Measurements from ENCODE around the gene ARHGAP44.

DNA sequence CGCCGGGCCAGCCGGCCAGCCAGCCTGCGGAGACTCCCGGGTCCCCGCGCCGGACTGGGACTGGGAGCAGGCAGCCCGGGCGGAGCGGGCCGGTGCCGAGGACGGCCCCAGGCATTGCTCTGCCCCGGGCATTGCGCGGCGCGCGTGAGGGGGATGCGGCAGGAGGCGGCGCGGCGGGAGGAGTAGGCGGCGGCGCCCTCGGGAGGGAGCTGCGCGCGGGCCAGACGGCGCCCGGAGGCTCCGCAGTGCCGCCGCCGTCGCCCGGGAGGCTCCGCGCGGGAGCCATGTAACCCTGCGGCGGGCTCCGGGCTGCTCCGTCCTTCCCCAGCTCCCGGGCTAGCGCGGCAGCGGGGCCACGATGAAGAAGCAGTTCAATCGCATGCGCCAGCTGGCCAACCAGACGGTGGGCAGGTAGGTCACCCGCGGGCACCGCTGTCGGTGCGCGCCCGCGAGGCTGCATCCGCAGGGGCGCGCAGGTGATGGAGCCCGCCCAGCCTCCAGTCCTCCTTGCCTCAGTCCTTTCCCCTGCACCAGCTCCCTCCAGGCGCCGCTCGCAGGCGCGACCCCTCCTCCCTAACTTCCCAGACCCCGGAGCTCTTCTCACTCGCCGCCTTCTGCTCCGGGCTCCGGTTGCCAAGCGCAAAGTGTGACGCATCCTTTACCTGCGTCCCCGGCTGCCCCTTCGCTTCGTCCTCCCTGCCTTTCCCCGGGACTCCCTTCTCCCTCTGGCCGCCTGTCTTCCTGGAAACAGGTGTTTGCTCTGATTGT lies at the start of gene ARHGAP44:
- TF ChIP-seq, protein P1, sequence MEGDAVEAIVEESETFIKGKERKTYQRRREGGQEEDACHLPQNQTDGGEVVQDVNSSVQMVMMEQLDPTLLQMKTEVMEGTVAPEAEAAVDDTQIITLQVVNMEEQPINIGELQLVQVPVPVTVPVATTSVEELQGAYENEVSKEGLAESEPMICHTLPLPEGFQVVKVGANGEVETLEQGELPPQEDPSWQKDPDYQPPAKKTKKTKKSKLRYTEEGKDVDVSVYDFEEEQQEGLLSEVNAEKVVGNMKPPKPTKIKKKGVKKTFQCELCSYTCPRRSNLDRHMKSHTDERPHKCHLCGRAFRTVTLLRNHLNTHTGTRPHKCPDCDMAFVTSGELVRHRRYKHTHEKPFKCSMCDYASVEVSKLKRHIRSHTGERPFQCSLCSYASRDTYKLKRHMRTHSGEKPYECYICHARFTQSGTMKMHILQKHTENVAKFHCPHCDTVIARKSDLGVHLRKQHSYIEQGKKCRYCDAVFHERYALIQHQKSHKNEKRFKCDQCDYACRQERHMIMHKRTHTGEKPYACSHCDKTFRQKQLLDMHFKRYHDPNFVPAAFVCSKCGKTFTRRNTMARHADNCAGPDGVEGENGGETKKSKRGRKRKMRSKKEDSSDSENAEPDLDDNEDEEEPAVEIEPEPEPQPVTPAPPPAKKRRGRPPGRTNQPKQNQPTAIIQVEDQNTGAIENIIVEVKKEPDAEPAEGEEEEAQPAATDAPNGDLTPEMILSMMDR (tag by site-specific recombination; IDR thresholded peaks at IDR 0.05) = 0 out of 2 replicates have a peak, but pooled peaks have one; percentile 28
- TF ChIP-seq, protein P2, sequence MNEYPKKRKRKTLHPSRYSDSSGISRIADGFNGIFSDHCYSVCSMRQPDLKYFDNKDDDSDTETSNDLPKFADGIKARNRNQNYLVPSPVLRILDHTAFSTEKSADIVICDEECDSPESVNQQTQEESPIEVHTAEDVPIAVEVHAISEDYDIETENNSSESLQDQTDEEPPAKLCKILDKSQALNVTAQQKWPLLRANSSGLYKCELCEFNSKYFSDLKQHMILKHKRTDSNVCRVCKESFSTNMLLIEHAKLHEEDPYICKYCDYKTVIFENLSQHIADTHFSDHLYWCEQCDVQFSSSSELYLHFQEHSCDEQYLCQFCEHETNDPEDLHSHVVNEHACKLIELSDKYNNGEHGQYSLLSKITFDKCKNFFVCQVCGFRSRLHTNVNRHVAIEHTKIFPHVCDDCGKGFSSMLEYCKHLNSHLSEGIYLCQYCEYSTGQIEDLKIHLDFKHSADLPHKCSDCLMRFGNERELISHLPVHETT (tag by site-specific recombination; IDR thresholded peaks at IDR 0.05) = no peak
- no peak for TF ChIP-seq HOXC10 (CRISPR knock-in tag; IDR thresholded peaks at IDR 0.05)
- no peak for TF ChIP-seq ZNF707 (tag by site-specific recombination; IDR thresholded peaks at IDR 0.05)
- TF ChIP-seq, protein P3, sequence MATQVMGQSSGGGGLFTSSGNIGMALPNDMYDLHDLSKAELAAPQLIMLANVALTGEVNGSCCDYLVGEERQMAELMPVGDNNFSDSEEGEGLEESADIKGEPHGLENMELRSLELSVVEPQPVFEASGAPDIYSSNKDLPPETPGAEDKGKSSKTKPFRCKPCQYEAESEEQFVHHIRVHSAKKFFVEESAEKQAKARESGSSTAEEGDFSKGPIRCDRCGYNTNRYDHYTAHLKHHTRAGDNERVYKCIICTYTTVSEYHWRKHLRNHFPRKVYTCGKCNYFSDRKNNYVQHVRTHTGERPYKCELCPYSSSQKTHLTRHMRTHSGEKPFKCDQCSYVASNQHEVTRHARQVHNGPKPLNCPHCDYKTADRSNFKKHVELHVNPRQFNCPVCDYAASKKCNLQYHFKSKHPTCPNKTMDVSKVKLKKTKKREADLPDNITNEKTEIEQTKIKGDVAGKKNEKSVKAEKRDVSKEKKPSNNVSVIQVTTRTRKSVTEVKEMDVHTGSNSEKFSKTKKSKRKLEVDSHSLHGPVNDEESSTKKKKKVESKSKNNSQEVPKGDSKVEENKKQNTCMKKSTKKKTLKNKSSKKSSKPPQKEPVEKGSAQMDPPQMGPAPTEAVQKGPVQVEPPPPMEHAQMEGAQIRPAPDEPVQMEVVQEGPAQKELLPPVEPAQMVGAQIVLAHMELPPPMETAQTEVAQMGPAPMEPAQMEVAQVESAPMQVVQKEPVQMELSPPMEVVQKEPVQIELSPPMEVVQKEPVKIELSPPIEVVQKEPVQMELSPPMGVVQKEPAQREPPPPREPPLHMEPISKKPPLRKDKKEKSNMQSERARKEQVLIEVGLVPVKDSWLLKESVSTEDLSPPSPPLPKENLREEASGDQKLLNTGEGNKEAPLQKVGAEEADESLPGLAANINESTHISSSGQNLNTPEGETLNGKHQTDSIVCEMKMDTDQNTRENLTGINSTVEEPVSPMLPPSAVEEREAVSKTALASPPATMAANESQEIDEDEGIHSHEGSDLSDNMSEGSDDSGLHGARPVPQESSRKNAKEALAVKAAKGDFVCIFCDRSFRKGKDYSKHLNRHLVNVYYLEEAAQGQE (tag by site-specific recombination; IDR thresholded peaks at IDR 0.05) = no peak
- TF ChIP-seq, protein P4, sequence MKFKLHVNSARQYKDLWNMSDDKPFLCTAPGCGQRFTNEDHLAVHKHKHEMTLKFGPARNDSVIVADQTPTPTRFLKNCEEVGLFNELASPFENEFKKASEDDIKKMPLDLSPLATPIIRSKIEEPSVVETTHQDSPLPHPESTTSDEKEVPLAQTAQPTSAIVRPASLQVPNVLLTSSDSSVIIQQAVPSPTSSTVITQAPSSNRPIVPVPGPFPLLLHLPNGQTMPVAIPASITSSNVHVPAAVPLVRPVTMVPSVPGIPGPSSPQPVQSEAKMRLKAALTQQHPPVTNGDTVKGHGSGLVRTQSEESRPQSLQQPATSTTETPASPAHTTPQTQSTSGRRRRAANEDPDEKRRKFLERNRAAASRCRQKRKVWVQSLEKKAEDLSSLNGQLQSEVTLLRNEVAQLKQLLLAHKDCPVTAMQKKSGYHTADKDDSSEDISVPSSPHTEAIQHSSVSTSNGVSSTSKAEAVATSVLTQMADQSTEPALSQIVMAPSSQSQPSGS (tag by site-specific recombination; IDR thresholded peaks at IDR 0.05; ENCODE audit: low read depth) = no peak
- no peak for TF ChIP-seq ZSCAN23 (tag by site-specific recombination; IDR thresholded peaks at IDR 0.05)
- TF ChIP-seq KLF9 (tag by site-specific recombination; IDR thresholded peaks at IDR 0.05; ENCODE audit: low read depth) = no peak
- TF ChIP-seq, protein P5, sequence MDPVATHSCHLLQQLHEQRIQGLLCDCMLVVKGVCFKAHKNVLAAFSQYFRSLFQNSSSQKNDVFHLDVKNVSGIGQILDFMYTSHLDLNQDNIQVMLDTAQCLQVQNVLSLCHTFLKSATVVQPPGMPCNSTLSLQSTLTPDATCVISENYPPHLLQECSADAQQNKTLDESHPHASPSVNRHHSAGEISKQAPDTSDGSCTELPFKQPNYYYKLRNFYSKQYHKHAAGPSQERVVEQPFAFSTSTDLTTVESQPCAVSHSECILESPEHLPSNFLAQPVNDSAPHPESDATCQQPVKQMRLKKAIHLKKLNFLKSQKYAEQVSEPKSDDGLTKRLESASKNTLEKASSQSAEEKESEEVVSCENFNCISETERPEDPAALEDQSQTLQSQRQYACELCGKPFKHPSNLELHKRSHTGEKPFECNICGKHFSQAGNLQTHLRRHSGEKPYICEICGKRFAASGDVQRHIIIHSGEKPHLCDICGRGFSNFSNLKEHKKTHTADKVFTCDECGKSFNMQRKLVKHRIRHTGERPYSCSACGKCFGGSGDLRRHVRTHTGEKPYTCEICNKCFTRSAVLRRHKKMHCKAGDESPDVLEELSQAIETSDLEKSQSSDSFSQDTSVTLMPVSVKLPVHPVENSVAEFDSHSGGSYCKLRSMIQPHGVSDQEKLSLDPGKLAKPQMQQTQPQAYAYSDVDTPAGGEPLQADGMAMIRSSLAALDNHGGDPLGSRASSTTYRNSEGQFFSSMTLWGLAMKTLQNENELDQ (tag by site-specific recombination; IDR thresholded peaks at IDR 0.05; ENCODE audit: low read depth) = no peak
- no peak for TF ChIP-seq RBAK (tag by site-specific recombination; IDR thresholded peaks at IDR 0.05)
- TF ChIP-seq ZNF274 (IDR thresholded peaks at IDR 0.05; ENCODE audit: low read length) = no peak
- TF ChIP-seq ZNF274 (tag by site-specific recombination; IDR thresholded peaks at IDR 0.05; ENCODE audit: borderline replicate concordance) = no peak
- no peak for TF ChIP-seq MEIS1 (CRISPR knock-in tag; IDR thresholded peaks at IDR 0.05; ENCODE audit: borderline replicate concordance)
- no peak for TF ChIP-seq ZXDB (tag by site-specific recombination; IDR thresholded peaks at IDR 0.05)

Data from HEK293 (cell line).